COLO668 (cell line): Measurements from ENCODE around the gene FAM117A.

Source experiments
- DNase-seq: peaks from one replicate; lab custom pipeline; 2025; ENCODE audit not compliant: unreplicated experiment; lab: John Stamatoyannopoulos, UW

The FAM117A gene, protein sequence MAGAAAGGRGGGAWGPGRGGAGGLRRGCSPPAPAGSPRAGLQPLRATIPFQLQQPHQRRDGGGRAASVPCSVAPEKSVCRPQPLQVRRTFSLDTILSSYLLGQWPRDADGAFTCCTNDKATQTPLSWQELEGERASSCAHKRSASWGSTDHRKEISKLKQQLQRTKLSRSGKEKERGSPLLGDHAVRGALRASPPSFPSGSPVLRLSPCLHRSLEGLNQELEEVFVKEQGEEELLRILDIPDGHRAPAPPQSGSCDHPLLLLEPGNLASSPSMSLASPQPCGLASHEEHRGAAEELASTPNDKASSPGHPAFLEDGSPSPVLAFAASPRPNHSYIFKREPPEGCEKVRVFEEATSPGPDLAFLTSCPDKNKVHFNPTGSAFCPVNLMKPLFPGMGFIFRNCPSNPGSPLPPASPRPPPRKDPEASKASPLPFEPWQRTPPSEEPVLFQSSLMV

DNA sequence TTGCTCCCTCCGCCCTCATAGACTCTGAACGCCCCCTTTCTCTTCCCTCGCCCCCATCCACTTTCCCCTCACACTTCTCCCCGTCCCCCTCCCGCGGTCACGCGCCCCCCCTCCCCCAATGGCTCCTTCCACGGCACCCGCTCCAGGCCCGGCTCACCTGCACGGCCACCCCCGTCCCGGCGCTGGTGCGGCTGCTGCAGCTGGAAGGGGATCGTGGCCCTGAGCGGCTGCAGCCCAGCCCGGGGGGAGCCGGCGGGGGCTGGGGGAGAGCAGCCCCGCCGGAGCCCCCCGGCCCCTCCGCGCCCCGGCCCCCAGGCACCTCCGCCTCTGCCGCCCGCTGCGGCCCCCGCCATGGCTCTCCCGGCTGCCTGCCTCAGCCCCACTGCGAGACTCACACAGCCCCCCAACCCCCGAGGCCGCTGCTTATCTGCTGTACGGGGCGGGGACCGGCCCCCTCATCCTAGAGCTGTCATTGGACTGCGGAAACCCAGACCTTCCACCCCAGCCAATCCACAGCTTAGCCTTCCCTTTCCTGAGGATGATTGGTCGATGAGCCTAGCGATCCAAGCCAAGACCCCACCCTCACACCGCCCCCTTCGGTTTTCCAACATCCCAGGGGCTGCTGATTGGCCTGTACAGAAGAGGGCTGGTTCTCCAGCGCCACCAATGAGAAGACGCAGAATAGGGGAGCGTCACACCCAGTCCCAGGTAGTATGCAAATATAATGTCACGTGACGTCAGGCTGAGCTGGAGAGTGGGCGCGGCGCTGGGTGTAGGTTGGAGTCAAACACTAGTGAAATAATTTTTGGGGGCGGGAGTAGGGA is at the start of gene FAM117A:
Gene FAM117A (minus strand): TSS at position 397 of the 824 bp plus-strand sequence. CDS start 44 bp downstream, at position 353.
- DNase-seq = peak; percentile 79

DNA sequence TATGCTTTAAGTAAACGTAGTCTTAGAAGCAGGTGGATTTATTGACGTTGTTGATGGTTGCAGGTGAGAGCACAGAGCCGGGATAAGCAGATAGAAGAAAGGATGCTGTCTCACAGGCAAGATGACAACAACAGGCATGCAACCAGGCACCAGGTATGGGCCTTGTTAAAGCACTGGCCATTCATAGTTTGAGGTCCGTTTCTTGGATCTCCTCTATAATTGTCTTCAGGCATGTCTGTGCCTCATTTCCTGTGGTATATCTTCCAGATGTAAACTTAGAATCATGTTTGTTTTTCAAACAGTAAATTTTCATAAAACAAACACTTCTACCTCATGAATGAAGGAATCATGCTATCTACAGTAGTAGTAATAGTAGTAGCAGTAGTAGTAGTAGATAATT is 45.1 kb upstream of the FAM117A start:
- no peak for DNase-seq

DNA sequence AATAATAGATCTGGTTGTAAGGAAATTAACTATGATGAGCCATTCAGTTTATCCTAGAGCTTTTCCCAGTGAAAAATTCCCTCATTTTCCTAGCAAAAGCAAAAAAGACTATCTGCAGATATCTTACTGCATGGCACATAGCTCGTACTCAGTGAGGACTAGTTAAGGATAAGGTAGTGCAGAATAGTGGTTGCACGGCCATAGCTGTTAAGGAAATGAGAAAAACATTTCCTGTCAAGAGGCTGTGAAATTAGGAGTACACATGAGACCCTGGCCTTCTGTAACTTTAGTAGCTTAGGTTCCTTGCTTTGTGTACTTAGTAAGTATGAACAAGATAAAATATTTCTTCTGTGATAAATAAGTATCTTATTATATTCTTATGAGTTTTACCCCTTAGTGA is 34.8 kb upstream of the FAM117A start:
- no peak for DNase-seq

DNA sequence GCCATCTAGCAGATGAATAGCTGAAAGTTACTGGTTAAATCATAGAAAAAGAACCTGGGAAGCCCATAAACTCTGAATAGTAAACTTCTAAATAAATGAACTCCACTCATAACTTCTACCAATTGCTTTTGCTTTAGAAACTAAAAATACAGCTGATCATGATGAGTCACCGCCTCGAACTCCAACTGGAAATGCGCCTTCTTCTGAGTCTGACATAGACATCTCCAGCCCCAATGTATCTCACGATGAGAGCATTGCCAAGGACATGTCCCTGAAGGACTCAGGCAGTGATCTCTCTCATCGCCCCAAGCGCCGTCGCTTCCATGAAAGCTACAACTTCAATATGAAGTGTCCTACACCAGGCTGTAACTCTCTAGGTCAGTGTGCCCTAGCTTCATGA is 34.3 kb upstream of the FAM117A start:
- no peak for DNase-seq

DNA sequence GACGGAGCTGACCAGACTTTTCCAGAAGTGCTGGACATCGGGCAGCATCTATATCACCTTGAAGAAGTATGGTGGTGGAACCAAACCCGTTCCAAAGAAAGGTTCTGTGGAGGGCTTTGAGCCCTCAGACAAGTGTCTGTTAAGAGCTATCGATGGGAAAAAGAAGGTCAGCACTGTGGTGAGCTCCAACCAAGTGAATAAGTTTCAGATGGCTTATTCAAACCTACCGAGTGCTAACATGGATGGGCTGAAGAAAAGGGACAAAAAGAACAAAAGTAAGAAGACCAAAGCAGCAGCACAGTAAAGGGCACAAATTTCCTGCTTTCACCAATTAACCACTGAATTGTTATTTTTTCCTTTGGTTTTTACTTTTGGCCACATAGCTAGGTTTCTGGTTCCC is 31.4 kb upstream of the FAM117A start:
- DNase-seq = no peak

DNA sequence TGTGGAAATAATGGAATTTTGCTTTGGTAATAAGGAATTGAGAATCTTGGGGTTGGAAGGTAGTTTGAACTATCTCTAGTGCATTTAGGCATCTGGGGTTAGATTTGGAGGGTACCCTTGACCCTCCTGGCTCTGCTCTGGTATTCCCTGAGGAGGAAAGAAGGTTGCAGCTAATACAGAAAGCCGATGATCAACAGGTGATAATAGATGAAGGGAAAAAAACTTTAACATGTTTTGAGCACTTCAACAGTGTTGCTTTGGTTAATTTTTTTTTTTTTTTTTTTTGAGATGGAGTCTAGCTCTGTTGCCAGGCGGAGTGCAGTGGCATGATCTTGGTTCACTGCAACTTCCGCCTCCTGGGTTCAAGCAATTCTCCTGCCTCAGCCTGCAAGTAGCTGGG is 29.4 kb upstream of the FAM117A start:
- no peak for DNase-seq

DNA sequence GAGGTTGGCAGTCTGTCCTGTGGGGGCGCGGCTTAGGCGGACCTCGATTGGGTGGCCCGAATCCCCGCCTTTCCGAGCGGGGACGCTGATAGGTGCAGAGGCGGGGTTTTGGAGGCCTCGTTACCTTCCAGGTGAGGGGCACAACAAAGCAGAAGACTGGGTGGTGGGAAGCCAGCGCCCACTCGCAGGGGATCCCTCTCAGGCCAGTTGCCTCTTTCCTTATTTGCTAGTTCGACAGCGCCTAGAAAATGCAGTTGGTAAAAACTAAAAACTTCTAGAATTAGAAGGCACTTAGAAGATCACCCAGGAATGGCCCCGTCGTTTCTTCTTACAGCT is 25.3 kb upstream of the FAM117A start:
- DNase-seq = no peak

DNA sequence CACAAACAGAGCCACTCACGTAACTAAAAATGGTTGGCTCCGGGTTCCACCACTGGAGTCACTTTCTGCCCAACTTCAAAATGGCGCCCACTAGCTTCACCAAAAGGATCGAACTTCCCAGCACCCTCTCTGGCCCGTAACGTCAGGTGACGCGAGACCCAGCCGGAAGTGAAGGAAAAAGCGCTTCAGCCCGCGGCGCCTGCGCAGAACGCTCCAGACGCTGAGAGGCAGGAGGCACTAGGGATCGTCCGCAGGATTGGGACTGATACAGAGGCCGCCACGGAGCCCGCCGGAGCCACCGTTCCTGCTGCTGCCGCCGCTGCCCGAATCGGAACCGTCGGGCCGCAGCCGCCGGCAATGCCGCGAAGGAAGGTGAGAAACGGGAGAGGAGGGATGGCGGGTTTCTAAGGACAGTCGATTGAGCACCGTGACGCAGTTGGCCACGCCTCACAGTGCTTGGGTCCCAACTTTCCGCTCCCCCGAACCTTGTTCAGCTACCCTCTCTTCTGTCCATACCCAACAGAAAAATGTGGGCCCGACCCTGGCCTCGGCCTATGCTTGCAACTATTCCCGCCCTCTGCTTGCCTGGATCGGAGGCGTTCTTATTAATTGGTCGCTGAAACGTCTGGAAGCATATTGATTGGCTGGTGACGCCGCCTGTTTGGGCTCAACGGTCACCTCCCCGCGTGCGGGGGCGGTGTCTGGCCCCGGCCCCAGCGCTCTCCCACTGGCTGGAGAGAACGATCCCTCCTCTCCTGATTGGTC is 24.7 kb upstream of the FAM117A start, which contains the start of gene KAT7:
Gene KAT7 (plus strand): TSS at position 204 of the 765 bp plus-strand sequence. CDS start 154 bp downstream, at position 358.
- peak; percentile 95 for DNase-seq

DNA sequence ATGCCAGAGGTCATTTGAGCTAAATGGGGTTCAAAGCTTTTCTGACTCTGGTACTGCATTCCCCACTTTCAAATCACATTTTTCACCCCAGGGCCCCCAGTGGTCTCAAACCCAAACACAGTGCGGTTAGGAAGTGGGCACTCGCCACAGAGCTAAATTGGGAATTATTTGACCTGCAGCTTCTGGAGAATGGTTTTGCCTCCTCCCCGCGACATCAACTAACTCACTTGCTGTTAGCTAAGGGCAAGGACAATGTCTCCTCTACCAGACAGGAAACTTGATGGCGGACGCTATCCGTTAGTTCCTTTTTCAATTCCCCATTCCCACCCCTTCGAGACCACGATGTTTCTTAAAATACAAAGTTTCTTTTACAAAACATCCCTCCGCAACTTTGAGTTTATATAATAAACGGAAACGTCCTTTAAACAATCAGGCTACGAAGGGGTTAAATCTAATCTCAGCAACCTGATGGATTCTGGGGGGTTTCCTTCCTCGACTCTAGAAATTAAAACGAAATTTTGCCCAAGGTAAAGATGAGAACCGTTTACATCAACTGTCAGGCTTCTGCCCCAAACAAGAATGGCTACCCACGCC is 24.1 kb upstream of the FAM117A start:
- DNase-seq = no peak

DNA sequence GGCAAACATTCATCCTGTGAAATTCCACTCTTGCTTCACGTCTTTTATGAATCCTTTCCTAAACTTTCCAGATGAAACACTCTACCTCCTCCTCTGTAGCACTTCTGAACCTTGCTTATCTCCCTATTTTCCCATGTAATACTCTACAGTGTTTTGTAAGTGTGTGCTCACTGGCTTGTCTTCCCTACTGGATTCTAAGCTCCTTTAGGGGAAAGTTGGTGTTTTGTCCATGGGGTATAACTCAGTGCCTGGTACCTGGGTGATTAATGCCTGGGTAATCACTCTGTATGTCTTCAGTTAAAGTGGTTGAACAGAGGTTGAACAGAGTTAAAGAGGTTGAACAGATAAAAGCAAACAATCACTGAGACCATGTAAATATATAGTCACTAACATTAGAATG is 20.7 kb upstream of the FAM117A start:
- no peak for DNase-seq

DNA sequence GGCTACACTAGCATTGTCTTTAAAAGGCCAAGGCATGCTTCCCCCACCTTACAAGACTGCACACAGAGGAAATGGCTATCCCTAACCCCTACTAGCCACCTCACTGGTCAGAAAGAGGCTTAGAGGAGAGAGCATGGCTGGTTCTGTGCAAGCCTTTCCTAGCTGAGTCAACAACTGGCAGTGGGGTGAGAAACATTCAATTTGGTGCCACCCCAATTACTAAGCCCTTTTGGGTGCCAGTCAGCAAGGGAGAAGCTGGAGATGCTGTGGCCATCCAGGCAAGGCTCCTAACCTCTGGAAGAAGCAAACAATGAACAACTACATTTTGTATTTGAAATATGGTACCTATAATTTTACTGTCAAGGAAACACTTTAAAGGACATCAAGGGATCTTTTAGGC is 19.9 kb upstream of the FAM117A start:
- DNase-seq = no peak

DNA sequence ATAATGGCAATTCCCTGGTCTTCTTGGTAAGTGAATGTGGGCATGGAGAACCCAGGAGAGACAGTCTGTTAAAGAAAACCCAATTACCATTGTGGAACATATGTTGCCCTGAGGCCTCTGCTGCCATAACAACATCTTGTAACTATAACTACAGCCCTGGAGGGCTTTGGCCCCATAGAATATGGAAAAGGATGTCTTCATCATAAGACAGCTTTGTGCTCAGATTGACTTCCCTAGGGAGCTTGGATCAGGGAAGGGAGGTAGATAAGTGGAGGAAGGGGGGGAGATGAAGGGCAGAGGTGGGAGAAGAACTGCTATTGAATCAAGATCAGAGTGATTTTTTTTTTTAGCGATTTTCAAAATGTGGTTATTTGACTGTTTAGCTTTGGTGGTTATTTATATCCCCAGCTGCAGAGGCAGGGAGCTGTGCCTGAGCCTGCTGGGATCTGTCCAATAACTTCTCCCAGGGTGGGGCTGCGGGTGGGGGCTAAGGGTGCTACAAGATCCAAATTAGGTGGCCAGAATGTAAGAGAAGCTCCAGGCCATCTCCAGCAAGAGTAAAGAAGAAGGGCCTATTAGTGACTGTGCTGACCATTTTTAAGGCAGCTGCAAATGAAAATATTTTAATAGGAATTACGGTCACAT is 19.3 kb upstream of the FAM117A start:
- no peak for DNase-seq

DNA sequence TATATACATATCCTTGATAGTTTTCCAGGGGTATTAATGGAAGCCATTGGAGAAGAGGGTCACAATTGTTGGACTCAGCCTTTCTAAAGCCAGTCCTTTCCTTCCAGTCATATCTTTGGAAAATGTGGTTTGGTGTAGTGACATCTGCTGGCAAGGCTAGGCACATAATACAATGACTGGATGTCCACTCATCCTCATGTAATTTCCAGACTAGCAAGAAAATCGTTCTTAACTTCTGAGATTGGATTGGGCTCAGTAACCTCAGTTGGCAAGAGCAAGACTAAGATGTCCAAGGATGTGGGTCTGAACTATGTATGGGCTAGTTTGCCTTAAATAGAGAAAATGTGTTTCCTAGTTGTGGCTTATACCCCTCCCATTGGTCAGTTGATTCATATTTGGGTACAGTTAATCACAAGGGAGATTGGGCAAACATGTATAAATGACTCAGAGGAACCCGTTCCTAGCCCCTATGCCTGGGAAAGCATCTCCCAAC is 15.9 kb upstream of the FAM117A start:
- DNase-seq = peak; percentile 2

DNA sequence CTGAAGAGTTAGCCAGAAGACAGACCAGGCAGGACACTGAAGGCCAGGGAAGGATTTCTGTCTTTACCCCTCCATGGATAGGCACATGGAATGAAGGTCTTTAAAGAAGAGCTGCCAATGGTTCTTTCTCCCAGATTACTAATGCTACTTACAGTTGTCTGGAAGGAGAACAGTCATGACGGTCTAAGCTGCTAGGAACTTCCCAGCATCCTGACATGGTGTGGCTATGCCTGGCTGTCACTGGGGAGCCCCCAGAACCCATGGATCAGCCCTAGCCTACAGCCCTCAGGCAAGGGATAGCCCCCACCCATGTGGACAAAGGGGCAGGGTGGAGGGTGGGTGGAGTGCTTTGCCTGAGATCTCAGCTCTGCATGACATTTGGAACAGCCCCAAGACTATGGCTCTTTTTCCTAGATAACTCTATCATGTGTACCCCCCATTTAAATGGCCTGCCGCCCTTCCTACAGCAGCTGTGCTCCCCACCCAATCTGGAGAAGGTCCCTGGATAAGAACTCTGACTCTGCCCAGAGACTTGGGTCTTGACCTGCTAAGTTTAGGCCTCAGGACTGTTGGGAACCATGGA is 15.3 kb upstream of the FAM117A start:
- no peak for DNase-seq

DNA sequence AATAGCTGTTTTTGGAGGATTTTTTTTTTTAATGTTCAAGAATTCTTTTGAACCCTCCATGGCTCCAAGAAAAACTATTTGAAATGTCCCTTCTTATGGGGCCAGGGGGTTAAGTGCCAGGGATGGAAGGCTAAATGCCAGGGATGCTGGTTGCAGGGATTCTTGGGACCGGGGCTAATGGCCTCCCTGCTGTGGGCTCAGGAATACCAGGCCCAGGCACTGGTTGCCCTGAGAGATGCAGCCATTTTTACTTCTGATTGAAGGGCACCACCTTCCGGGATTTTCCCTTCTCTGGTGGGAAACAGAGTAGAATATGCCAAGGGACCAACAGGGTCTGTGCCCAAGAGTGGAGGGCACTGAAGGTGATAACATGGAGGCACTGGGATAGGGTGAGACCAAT is 13.6 kb upstream of the FAM117A start:
- no peak for DNase-seq

DNA sequence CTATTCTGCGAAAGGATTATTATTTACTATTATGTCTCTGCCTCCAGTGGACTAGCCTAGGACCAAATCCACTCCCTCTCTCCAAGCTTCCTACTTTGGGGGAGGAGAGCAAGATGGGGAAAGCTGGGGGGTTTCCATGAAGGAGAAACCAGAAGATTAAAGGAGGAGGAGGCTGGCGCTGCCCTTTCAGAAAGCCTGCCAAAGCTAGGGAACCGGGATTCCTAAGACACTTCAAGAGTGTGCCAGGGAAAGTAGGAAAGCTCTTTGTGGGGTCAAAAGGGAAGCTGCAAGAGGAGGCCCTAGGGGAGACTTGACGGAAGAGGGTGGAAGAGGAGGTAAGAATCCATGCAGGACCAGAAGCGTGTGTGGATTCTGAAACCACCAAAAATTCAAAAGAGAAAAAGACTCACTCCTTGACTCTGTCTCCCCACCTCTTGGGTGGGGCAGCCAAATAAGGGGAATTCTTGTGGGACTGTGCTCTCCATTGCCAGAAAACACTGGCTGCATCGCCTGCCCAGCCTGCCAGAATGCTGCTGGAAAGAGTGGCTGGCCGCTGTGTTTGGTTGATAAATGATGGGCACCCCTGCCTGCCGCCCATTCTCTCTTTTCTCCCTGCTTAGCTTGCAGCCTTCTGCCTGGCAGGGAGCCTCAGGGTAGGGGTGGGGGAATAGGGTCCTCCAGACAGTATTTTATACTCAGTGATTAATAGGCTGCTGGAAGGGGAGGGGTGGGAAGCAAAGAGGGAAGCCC is 12.8 kb upstream of the FAM117A start:
- DNase-seq = no peak

DNA sequence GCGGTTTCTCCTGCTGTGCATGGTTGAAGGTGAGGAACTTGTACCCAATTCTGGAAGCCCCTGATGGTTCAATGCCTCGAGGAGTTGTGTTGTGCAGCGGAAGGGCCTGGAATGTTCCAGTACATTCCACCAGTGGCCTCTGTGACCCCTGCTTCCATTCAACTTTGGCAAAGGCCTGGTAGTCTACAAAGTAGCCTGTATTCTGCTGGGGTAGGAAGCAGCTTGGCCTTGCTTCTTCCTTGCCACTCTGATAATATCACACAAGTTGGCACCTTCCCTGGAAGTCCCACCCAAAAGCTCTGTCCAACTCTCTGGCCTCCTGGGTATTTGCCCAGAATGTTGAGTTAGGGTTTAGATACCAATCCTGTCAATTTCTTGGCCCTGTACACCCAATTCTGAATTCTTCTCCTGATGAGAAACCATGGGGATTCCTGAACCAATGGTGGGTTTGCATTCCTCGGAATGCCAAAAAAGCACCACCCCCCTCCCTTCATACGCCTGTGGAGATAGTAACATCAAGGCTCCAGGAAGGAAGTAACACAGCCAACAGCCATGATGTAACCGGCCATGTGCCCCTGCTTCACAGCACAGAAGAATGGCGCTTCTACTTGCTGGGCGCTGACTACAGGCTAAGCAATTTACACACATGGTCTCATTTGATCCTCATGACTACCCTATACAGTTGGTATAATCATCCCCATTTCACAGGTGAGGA is 11.8 kb upstream of the FAM117A start:
- DNase-seq = no peak

DNA sequence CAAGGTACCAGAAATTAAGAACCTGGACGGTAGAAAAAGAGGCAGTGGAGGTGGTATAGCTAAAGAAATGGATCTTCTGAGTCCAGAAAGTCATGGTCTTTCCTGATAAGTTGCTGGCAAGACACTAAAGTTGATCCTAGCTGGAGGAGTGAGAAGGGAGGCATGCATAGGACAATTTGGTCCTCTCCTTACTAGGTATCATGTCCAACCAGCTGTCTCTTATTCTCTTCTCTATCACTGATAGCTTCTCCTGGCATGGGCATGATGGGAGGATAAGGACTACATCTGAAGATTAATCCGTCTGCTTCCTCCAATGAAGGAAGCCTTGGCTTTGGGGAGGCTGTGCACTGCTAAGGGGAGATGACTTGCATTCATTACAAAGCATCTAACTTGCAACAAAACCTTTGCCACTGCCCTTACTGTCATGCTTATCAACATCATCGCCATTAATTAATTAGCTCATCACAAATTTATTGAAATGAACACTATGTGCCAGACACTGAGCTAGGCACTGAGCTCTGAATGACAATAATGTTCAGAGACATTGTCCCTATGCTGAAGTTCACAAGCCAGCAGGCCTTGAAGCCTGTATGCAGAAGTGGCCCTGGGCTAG is 3.1 kb upstream of the FAM117A start:
- no peak for DNase-seq
